Upper lobe of right lung (tissue), 1 donor: ENCODE results near the gene SPIRE1. TPM values are rescaled to one million over a fixed set of nuclear protein-coding genes. Genes with fewer than 3 reads are reported as not detected.
A peak's percentile ranks its signal among the peaks of the same experiment; 100 is the strongest.
"Not testable (repeated sequence)": the region's sequence is repeated elsewhere in the genome, so short reads cannot be mapped to it uniquely, and the experiment has no call there.

Experiments used
- ATAC-seq: fragments of 200-7000 bp; cut with Tn5 transposase; one replicate; pipeline ENCODE4 v1.9.1; 2020; ENCODE audit warnings: mild to moderate bottlenecking, moderate library complexity
- DNase-seq: peaks from one replicate; pipeline ENCODE4 v3.0.0-alpha.2; 2020
- H3K27ac ChIP-seq: fragments of 200-600 bp; one replicate; pipeline ENCODE4 v1.8.0; 2022
- H3K27me3 ChIP-seq: fragments of 200-600 bp; one replicate; pipeline ENCODE4 v1.8.0; 2022; ENCODE audit warnings: mild to moderate bottlenecking
- H3K36me3 ChIP-seq: fragments of 200-600 bp; one replicate; pipeline ENCODE4 v1.8.0; 2022
- H3K4me1 ChIP-seq: fragments of 200-600 bp; one replicate; pipeline ENCODE4 v1.8.0; 2022
- H3K4me3 ChIP-seq: fragments of 200-600 bp; one replicate; pipeline ENCODE4 v1.8.0; 2022; ENCODE audit warnings: mild to moderate bottlenecking
- H3K9me3 ChIP-seq: fragments of 200-600 bp; one replicate; pipeline ENCODE4 v1.8.0; 2022
- intact Hi-C: fragments of 100-400 bp; cut with DNase I; formaldehyde crosslinking; loops from one replicate; pipeline ENCODE4 v1.11.0; 2022
- total RNA-seq: library from RNA; stranded (reverse); fragmentation: NEBNext Ultra II Directional; extraction: Animal tissue kit (Norgen Biotek cat#: 25700); gene quantifications from one replicate; pipeline ENCODE4 v1.2.1, GENCODE V29; 2021
- TF ChIP-seq, protein P1 (sequence below): fragments of 200-600 bp; IDR thresholded peaks from one replicate; pipeline ENCODE4 v1.8.0; 2022; ENCODE audit warnings: antibody characterized with exemption
- donor health status: DM: no; HTN: yes; CAD: no; lungs with severe emphysema.

The SPIRE1 gene
- total RNA-seq, 1 donor from 2014 or later, result 48.2 TPM

DNA sequence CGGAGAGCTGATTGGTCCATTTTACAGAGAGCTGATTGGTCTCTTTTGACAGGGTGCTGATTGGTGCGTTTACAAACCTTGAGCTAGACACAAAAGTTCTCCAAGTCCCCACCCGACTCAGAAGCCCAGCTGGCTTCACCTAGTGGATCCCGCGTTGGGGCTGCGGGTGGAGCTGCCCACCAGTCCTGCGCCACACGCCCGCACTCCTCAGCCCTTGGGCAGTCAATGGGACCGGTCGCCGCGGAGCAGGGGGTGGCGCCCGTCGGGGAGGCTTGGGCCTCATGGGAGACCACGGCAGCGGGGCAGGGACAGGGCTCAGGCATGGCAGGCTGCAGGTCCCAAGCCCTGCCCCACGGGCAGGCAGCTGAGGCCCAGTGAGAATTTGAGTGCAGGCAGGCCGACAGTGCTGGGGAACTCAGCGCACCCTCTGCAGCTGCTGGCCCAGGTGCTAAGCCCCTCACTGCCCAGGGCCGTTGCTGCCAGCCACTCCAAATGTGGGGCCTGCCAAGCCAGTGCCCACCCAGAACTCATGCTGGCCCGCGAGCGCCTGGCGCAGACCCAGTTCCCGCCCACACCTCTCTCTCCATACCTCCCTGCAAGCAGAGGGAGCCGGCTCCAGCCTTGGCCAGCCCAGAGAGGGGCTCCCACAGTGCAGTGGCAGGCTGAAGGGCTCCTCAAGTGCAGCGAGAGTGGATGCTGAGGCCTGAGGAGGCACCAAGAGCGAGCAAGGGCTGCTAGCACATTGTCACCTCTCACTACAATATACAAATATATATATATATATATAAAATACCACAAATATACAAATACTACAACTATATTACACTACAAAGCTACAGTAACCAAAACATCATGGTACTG, 100.7 kb downstream of the SPIRE1 start:
- TF ChIP-seq, protein P1, sequence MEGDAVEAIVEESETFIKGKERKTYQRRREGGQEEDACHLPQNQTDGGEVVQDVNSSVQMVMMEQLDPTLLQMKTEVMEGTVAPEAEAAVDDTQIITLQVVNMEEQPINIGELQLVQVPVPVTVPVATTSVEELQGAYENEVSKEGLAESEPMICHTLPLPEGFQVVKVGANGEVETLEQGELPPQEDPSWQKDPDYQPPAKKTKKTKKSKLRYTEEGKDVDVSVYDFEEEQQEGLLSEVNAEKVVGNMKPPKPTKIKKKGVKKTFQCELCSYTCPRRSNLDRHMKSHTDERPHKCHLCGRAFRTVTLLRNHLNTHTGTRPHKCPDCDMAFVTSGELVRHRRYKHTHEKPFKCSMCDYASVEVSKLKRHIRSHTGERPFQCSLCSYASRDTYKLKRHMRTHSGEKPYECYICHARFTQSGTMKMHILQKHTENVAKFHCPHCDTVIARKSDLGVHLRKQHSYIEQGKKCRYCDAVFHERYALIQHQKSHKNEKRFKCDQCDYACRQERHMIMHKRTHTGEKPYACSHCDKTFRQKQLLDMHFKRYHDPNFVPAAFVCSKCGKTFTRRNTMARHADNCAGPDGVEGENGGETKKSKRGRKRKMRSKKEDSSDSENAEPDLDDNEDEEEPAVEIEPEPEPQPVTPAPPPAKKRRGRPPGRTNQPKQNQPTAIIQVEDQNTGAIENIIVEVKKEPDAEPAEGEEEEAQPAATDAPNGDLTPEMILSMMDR, result no peak
- no peak overlapping the region for H3K4me3 ChIP-seq
- DNase-seq (no peak), ATAC-seq (peak; percentile 20)
- H3K27ac ChIP-seq, result no peak overlapping the region
- no peaks in the 10 kb centered on the region for H3K27me3 ChIP-seq
- H3K9me3 ChIP-seq, result no peaks in the 10 kb centered on the region
- no peaks in the 10 kb centered on the region for H3K36me3 ChIP-seq
- no peaks in the 10 kb centered on the region for H3K4me1 ChIP-seq
- intact Hi-C loops, result no loop called here

DNA sequence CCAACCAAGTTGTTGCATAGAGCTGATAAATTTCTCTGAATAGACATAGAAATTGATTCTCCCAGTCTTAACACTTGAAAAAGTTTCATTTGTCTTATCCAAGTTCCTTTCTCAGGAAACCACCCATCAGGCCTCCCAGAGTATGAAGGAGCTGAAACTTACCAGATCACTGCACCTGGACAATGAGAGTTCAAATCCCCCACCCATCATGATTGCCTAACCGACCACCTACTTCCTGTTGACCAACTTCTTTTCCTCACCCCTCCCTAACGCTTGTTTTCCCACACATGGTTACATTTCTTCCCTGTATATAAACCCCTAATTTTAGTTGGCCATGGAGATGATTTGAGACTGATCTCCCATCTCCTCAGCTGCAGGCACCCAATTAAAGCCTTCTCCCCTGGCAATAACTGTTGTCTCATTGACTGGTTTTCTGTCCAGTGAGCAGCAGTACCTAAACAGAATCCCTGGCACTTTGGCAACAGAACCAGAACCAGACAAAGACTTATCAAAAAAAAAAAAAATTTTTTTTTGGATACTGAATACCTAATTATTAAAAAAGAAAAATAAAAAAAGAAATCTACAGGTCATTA, 103.0 kb downstream of the SPIRE1 start:
- H3K4me3 ChIP-seq, result no peak overlapping the region
- no peaks in the 10 kb centered on the region for H3K36me3 ChIP-seq
- no peaks in the 10 kb centered on the region for H3K27me3 ChIP-seq
- H3K27ac ChIP-seq, result no peak overlapping the region
- TF ChIP-seq, protein P1, result no peak
- intact Hi-C loops, result no loop called here
- ATAC-seq (no peak), DNase-seq (no peak)
- H3K4me1 ChIP-seq, result no peaks in the 10 kb centered on the region
- no peaks in the 10 kb centered on the region for H3K9me3 ChIP-seq

DNA sequence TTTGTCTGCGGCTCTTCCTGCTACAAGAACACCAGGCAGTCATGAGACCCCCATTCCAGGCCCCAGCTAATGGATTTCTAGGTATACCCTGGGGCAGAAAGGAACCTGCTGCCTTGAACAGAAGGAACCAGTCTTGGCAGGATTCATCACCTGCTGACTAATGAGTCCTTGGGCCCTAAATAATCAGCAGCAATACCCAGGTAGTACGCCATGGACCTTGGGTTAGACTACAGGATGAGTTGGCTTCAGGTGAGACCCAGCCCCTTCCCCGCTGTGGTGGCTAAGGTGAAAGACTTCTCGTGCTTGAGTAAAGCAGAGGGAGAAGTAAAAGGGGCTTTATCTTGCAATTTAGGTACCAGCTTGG, 105.0 kb downstream of the SPIRE1 start:
- intact Hi-C loops, result no loop called here
- TF ChIP-seq, protein P1, result no peak
- ATAC-seq (no peak), DNase-seq (no peak)
- Histone ChIP-seq H3K27me3 (no peaks in the 10 kb centered on the region), H3K4me1 (no peaks in the 10 kb centered on the region), H3K4me3 (no peak overlapping the region), H3K27ac (no peak overlapping the region), H3K36me3 (no peaks in the 10 kb centered on the region), H3K9me3 (no peaks in the 10 kb centered on the region)

DNA sequence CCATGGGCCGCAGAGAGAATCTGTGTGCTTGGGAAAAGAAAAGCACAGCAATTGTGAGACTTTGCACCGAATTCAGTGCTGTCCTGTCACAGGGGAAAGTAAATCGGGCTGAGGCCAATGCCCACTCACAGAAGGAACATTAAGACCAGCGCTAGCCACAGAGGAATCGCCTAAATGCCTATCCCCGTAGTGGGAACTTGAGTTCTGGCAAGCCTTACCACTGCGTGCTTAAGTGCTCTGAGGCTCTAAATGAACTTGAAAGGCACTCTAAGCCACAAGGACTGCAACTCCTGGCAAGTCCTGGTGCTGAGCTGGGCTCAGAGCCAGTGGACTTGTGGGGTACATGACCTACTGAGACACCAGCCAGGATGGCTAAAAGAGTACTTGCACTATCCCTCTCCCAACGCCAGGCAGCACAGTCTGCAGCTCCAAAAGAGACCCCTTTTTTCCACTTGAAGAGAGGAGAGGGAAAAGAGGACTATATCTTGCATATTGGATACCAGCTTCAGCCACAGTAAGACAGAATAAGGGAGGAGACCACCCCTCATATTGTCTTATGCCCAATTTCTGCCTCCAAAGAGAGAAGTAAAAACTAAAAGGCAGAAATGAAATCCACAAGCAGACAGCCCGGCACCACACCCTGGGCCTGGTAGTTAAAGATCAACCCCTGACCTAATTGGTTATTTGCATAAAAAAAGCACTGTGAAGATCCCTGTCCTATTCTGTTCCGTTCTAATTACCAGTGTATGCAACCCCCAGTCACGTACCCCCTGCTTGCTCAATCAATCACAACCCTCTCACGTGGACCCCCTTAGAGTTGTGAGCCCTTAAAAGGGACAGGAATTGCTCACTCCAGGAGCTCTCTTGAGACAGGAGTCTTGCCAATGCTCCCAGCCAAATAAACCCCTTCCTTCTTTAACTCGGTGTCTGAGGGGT, 105.7 kb downstream of the SPIRE1 start:
- H3K4me3 ChIP-seq, H3K27ac ChIP-seq, H3K36me3 ChIP-seq, H3K9me3 ChIP-seq, intact Hi-C loops, H3K4me1 ChIP-seq, H3K27me3 ChIP-seq: not testable (repeated sequence)
- DNase-seq (peak; percentile 83), ATAC-seq (peak; percentile 91)

DNA sequence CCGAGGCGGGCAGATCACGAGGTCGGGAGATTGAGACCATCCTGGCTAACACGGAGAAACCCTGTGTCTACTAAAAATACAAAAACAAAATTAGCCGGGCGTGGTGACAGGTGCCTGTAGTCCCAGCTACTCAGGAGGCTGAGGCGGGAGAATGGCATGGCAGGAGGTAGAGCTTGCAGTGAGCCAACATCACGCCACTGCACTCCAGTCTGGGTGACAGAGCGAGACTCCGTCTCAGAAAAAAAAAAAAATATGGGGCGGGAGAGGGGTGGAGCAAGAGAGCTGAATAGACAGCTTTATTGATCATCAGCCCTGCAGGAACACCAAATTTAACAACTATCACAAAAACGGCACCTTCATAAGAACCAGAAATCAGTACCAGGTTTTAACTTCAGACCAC, 106.4 kb downstream of the SPIRE1 start:
- peak; percentile 65 for ATAC-seq
- H3K4me3 ChIP-seq, H3K27ac ChIP-seq, H3K4me1 ChIP-seq, intact Hi-C loops, H3K27me3 ChIP-seq, H3K9me3 ChIP-seq, DNase-seq, H3K36me3 ChIP-seq: not testable (repeated sequence)

DNA sequence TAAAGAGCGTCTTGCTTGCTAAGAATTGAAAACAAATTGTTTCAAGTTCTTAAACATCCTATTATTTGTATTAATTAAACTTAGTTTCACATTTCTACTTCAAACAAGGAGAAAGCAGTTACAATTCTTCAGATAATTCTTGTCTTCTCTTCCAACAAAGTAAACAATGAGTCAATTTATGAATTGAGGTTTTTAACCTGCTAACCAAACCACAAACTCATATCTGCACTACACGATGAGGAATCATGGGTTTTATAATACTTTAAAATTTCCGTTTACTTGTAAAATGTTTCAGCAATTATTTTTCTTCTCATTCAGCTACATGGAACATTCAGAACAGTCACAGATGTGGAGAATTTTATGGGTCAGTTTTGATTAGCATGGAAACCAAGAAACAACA, 114.2 kb downstream of the SPIRE1 start:
- no peaks in the 10 kb centered on the region for H3K4me1 ChIP-seq
- TF ChIP-seq, protein P1, result no peak
- H3K9me3 ChIP-seq, result peaks cover 6% of the 10 kb centered on the region
- DNase-seq (no peak), ATAC-seq (no peak)
- H3K27me3 ChIP-seq, result no peaks in the 10 kb centered on the region
- intact Hi-C loops, result no loop called here
- H3K36me3 ChIP-seq, result no peaks in the 10 kb centered on the region
- no peak overlapping the region for H3K27ac ChIP-seq
- no peak overlapping the region for H3K4me3 ChIP-seq
